Stimulated activated CD4-positive, alpha-beta T cell treated with anti-CD3 and anti-CD28 coated beads, Interleukin-12 subunit alpha, Interleukin-12 subunit beta, amount 100 ng/mL, for 48 hours (primary cell): ENCODE measurements around the gene ZCCHC24.

Source experiments
- DNase-seq, 3 donors: peaks; one replicate each; pipeline ENCODE4 v3.0.0-alpha.2; 2020; ENCODE audit warnings: low read depth in 2 of 3, low spot score in 1 of 3

Gene ZCCHC24

DNA sequence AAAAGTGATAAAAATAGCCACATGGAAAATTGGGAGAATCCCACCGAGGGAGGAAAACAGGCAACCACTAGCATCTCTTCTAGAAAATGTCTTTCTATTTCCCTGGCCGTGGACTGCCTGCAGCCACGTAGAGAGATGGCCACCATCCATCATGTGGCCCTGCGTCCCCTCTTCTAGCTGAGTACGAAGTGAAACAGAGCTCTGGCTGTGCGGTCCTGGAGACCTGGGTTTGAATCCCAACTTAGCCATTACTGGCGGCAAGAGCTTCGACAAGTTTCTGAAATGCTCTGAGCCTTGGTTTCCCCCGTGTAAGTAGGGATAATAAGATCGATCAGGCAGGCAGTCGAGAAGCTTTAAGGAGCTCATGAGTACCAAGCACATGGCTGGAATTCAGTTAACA lies 32.9 kb downstream of the ZCCHC24 start:
- DNase-seq = no peak

DNA sequence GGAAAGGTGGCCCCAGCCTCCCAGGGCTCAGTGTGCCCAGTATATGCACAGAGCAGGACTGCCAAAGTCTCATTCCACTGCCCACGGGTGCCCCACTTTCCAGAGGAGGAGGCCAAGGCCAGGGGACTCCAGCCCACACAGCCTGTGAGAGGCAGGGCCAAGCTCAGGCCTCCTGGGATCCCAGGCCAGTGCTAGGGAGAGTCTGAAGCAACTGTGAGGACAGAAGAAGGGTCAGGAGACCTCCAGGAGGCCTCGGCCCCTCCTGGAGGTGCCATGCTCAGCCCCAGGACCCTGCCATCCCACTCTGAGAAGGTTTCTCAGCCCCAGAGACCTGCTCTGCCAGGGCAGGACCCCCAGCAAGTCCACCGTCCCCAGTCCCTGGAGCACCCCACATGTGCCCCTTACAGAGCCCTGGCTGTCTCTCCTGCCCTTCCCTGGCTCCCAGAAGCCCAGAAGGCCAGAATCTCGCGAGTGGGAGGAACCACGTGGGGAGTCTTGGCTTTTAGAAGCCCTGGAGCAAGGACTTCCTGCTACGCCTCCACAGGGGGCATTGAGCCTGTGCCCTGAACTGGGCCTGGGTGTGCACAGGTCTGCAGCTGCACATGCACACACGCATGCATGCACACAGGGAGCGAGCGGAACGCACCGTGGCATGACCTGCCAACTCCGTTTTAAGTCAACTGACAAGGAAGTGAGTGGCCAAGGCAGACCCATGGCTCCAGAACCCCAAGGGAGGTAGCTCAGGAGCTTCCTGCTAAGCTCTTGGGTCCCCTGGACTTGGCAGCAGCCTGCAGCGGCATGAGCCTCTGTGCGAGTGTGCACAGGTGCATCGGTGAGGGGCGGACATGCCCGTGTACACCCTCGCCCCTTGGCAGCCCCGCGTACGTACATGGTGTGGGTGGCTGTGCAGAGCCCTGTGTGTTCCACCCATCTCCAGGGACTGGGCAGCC lies 33.6 kb downstream of the ZCCHC24 start:
- no peak for DNase-seq

DNA sequence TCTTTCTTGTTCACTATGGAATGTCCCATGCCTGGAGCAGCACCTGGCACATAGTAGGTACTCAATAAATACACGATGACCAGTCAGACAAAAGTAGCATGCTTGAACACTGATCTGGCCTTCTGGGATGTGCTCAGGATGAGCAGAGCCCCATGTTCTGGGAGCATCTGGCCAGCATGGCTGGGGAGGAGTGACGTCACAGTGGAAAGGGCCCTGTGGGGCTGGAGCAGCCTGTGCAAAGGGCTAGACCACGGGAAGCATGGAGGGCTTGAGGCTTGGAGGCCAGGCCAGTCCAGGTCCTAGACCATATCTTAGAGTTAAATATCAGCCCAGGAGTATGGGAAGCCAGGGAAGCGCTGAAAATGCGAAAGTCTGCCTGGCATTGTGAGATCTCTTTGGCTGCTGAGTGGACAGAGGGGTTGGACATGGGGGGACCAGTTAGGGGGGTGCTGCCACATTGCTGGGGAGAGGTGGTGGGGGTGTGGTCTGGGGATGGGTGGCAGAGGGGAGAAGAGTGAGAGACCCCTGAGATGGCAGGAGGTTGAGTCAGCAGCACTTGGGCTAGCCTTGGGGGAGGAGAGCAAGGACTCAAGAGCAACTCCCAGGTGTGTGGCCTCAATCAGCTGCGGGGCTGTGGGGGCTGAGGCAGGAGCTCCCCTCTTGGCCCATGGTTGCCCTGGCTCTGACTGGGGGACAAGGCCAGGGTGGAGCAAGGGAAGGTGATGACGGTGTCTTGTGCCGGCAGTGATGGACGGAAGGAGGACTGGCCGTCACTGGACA lies 34.9 kb downstream of the ZCCHC24 start:
- no peak for DNase-seq

DNA sequence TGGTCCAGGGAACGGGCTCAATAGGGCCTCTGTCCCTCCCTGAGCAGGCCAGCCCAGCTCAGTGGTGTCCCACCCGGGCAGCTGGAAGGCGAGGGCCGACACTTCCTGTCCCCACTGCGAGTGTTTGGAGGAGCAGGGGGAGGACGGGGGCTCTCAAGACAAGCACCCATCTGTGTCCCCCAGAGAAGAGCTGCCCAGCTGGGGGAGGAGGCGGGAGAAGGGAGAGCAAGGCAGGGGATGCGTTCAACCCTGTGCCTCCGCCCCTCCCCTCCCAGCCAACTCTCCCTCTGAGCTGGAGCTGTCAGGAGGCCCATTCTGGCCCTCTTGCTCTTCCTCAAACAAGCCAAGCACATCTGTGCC lies 35.7 kb downstream of the ZCCHC24 start:
- DNase-seq = no peak

DNA sequence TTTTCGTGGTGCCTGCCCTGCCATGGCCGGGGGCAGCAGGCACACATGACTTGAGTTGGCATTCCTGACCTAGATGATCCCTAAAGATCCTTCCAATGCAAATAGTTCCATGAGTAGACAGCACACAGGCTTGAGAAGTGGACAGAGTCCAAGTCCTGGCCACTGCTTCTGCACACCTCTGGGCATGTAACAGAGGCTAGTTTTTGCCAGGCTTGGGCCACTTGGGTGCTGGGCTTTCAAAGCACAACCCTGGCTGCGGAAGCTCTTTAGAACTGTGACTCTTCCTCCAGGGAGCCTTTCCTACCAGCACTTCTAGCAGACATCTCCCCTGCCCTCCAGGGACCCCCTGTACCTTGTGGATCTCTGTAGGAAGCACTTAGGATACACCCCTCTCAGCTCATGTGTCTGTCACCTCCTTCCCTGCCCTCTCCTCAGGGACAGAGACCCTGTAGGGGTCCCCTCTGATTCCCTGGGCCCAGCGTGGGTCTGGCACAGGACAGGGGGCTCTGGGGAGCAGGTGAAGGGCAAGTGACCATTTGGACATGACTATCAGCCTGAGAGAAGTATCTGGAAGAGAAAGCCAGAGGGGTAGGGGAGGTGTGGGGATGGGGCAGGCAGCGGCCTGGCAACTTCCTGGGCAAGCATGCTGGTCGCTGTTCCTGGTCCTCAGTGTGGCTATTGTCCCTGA lies 36.2 kb downstream of the ZCCHC24 start:
- DNase-seq = no peak

DNA sequence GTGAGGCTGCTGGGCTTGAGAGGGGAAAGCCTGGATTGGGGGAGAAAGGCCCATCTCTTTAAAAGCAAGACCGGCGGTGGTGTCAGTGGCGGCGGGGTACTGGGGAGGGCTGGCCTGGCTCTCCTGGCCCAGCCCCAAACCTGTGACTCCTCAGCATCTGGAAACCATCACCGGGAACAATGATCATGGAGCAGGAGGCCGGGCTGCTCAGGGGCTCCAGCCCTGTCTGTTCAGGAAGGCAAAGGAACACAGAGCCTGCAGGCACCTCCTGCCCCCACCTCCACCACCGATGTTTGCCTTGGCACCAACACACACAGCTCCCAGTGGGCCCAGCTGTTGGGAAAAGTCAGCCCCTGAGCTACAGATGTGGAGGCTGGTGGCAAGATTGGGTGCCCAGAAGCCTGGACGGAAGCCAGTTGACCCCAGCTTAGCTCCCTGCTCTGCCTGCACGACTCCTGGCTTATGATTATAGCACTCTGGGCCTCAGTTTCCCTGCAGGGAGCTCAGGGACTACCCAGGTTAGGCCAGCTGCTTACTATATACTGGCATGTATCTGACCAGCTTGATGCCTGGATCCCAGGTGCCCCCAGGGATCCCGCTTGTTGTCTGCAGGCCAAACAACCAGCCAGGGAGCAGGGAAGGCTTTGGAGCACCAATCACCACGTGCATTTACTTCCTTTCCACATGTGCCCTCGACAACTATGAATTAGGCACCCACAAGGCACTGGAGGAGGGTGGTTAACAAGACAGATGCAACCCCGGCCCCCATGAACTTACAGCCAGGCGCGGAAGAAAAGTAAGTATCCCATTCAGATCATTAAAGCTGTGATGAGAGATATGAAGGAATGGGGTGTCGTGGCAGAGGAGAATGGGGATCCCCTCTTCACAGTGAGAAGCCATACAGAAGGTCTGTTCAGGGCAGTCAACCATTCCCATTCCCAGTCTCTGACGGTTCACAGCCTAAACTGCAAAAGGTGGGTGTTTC lies 37.3 kb downstream of the ZCCHC24 start:
- no peak for DNase-seq

DNA sequence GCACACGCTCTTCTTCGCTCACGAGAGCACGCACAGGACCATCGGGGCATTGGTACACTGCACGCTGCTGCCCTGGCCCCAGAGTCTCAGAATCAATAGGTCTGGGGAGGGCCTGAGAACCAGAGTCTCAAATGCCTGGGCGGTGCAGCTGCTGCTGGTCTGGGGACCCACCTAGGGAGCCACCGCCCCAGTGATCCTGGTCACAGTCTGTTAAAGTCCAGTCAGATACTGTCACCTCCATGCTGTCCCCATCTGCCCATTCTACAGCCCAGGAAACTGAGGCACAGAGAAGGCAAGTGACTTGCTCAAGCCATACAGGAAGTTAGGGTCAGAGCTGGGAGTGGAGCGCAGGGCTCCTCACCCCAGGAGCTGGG lies 38.0 kb downstream of the ZCCHC24 start:
- no peak for DNase-seq

DNA sequence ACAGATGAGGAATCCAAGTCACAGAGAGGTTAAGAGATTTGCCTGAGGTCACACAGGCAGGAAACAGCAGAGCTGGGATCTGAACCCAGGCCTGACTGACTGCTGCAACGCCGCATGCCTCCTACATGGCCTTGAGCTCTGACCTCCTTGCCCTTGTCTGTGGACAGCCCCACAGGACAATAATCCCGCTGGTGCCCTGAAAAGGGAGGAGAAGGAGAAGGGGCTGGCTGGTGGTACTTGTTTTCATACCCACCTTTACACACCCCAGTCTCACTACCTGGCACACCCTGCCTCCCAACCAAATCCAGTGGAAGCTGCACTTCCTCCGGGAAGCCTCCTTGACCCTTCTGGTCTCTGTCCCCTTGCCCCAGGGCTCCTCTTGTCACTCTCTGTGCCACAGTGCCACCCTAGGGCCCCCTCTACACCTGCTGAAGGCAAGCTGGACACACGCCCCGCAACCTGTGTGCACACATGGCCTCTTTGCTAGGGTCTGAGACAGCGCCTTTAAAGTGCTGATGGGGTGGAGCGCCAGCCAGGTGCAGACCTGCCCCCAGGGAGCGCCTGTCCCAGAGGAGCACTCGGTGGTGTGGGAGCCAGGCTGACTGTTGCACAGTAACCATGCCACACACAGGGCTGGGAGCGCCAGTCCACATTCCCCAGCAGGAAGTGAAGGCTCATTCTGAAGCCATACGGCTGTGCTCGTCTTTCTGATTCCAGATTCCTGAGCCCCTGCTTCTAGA lies 38.6 kb downstream of the ZCCHC24 start:
- DNase-seq = no peak

DNA sequence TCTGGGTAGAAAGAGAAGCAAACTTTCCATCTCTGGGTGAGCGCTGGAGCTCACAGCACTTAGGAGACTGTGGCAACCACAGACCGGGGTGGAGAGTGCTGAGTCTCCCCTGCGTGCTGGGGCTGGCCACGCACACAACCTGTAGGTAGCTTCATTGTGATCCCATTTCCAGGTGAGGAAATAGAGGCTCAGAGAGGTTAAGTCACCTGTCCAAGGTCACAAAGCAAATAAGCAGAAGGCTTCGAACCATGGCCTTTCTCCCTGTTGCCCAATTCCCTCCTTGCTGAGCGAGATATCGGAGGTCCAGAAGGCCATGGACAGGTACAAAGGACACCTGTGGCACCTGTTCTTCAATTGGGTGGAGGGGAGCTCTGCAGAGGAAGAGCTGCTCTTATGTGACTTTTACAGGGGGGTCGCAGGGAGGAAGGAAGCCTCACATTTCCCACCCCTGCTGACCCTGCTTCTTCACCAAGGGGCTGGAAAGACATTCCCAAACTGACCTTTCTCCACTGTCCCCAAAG lies 39.4 kb downstream of the ZCCHC24 start:
- no peak for DNase-seq

DNA sequence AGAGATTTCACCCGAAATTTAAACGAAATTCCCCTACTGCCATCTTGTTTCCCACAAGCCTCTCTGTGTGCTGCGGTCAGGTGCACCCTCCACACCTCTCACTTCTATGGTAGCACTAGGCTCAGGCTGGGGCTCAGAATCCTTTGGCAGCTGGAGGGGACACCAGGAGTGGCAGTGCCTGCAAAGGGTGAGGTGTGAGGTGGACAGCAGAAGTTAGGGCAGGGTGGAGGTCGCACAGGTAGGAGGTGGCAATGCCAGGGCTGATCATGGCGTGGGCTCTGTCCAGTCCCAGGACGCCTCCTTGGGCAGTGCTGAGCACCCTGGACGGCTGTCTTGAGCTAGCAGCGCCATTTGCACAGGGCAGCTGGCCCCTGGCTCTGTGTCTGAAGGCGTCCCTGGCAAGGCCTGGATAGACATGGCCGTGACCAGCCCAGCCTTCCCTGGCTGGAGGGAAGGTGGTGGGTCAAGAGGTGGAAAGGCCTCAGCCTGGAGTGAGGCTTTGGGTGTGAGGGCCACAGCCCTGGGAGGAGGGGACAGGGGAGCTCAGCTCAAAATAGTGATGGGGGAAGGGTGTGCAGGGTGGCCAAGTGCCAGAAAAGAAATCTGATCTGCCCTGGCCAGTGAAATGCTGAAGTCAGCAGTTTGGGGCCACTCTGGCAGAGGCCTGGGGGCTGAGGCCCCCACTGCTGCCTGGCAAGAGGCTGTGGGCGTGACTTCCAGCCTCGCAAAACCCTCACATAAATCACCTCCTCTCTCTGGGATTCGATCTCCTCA lies 40.0 kb downstream of the ZCCHC24 start:
- DNase-seq = no peak

DNA sequence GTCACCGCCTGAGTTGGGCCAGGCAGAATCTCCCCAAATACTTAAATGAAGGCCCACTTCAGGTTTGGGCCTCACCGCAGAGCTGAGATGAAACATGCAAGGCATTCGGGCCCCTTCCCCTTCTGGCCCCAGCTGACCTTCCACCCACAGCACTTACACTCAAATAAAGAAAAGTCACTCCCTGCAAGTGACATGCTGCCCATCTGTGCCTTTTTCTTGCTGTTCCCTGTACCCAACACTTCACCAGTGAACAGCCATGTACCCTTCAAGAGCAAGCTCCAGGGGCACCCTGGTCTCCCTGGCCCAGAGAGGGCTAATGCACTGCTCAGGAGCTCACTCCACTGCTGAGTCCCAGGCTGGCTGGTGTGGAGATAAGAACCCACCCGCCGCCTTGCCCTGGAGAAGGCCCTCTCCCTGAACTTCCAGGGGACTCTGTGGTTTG lies 40.7 kb downstream of the ZCCHC24 start:
- no peak for DNase-seq

DNA sequence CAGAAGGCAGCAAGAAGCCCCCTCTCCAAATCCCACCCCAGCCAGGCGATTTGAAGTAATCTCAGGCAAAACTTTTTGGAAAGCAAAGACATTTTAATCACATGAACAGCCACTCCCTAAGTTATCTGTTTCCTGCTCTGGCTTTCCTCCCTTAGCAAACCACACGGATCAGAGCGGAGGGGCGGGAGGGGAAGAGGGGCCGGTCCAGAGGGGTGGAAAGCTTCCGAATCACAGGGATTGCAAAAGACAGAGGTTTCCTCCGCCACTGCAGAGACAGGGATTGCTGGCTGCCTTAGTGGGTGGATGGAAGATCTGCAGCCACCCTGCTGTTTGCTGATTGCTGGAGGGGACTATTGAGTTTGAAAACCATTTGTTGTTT lies 41.2 kb downstream of the ZCCHC24 start:
- no peak for DNase-seq

DNA sequence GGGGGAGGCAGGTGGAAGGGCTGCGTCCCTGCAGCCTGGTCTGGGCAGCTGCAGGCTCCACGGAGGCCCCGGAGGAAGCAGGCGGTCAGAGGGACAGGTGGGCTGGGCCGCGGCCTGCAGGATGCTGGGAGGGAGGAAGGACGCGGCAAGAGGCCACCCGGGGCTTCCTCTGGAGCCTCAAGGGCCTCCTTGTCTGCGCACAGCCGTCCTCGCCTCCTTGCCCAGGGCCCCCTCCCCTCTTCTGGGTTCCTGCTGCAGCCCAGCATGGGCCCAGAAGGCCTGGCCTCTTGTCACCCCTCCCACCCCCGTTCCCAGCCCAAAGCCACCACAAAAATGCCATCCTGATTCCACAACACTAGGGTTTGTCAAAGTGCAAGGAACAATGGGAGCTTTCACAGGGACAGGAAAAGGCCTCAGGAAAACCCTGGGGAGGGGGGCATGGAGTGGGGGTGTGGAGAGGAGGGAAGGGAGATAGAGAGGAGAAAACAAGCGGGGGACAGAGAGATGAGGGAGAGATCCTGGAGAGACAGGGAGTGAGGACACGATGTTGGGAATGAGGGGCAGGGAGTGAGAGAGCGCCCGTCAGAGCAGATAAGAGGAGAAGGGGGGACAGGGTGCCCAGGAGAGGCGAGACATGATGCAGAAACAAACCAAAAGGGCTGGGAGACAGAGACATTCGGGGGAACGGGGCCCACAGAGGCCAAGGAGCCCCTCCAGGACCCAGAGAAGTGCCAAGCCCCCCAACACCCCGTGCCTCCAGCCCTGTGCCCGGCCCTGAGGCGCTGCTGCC lies 41.8 kb downstream of the ZCCHC24 start:
- DNase-seq = no peak

DNA sequence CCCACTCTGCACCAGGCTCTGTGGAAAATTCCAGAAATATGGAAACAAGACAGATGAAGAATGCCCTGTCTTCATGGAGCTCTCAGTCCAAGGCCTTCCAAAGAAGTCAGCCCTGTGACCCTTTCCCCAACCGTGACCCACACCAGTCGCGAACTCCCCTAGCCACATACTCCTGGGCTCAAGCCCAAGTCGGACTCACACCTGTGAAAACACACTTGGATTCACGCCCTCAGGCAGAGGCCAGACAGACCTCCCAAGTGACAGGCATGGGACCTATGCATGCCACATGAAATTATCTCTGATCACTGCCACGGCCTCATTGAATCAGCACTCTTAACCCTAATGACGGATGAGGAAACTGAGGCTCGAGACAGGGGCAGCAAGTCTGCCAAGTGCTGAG lies 42.5 kb downstream of the ZCCHC24 start:
- no peak for DNase-seq

DNA sequence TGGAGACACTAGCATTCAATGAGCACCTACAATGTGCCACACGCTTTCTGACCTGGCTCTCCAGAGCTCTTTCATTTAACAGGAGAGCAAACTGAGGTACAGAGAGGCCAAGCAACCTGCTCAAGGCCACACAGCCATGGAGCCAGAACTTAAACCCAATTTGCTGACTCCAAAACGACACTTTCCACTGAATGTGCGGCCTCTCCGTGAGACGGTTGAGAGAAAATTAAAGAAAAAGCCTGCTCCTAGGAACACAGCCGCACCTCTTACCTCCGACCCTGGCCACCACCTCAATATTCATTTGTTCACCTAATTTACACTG lies 42.8 kb downstream of the ZCCHC24 start:
- no peak for DNase-seq

DNA sequence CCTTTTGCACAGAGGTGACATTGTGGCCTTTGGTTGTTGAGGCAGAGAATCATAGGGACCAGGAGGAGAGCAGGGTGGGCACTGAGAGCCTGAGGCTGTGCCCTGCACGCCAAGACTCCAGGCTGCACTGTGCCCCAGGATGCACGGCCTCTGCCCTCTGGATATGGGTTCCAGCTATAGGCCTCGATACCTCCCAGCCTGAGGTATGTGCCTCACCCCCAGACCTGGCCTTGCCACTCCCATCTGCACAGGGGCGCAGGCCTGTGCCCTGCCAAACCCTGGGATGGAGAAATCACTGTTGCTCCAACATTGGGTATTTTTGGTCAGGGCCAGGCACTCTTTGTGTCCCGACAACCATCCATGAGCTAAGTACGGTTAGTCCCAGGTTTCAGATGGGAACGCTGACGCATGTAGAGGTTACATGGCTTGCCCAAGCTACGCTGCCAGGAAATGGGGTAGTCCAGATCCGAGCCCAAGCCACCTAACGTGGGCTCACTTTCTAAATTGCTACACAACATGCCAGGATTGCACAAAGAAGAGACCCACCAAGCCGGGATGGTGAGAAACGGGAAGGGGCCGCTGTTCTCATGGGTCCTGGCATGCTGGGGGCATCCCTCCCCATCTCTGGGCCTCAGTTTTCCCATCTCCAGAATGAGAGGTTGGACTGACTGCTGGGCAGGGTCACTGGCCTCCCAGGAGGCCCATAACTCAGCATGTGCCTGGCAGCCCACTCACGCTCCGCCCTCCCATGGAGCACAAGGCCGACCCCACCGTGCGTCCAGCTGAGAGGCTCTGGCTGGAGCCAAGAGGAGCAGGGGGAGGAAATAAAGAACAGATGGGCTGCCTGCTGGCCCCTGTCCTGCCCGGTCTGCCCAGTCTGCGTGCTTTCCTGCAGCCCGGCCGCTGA lies 44.2 kb downstream of the ZCCHC24 start:
- no peak for DNase-seq
